Right atrium auricular region (tissue), 2 donors: ENCODE results near the gene LRRC58. TPM values are rescaled to one million over a fixed set of nuclear protein-coding genes. Genes with fewer than 3 reads are reported as not detected.
"Not testable (repeated sequence)": the region's sequence is repeated elsewhere in the genome, so short reads cannot be mapped to it uniquely, and the experiment has no call there.

Experiments used
- DNase-seq: peaks from one replicate; pipeline ENCODE4 v3.0.0-alpha.2; 2019; ENCODE audit warnings: low spot score
- H3K27ac ChIP-seq, 2 donors: fragments of 200-600 bp; sonication (generic); 1 replicate in 1 of 2; 2 replicates in 1 of 2; pipeline ENCODE4 v1.5.1; 2016 to 2019
- H3K27me3 ChIP-seq, 2 donors: fragments of 200-600 bp; sonication (generic); one replicate each; pipeline versions ENCODE4 v1.5.1 to v1.6.0; 2017 to 2019
- H3K36me3 ChIP-seq: fragments of 200-600 bp; sonication (generic); one replicate; pipeline ENCODE4 v1.5.1; 2016
- H3K4me1 ChIP-seq, 2 donors: fragments of 200-600 bp; sonication (generic); one replicate each; pipeline versions ENCODE4 v1.5.1 to v1.6.0; 2017 to 2019
- H3K4me3 ChIP-seq, 2 donors: fragments of 200-600 bp; sonication (generic); 1 replicate in 1 of 2; 2 replicates in 1 of 2; pipeline ENCODE4 v1.5.1; 2017 to 2019; ENCODE audit warnings: mild to moderate bottlenecking in 1 of 2, moderate library complexity in 1 of 2
- H3K9me3 ChIP-seq, 2 donors: fragments of 200-600 bp; sonication (generic); one replicate each; pipeline ENCODE4 v1.5.1; 2019
- CTCF ChIP-seq, 2 donors: fragments of 200-600 bp; sonication (generic); IDR thresholded peaks; one replicate each; pipeline ENCODE4 v1.5.1; 2019; ENCODE audit warnings: antibody characterized with exemption in 2 of 2
- total RNA-seq, 2 donors: library from RNA; depleted of rRNA; stranded (reverse); fragments of >200 nt; gene quantifications; one replicate each; pipeline ENCODE4 v1.1.0, GENCODE V29; 2016

Gene LRRC58
- total RNA-seq, 2 donors from 2014 or later: 15.9 to 17.5 TPM

GRCh38 chr3:120299403-120299802 lies 49.8 kb downstream of the LRRC58 start:
- no peak for TF ChIP-seq CTCF (IDR thresholded peaks at IDR 0.05)
- Histone ChIP-seq H3K36me3 (no peaks in the 10 kb centered on the region), H3K27me3 (no peaks in the 10 kb centered on the region), H3K9me3 (no peaks in the 10 kb centered on the region), H3K27ac (no peak overlapping the region), H3K4me1 (peaks cover 0 to 5% of the 10 kb centered on the region in 2 donors), H3K4me3 (no peak overlapping the region)
- no peak for DNase-seq

- Histone ChIP-seq H3K27ac (no peak overlapping the region), H3K9me3 (no peaks in the 10 kb centered on the region), H3K4me1 (peaks cover 0 to 5% of the 10 kb centered on the region in 2 donors), H3K36me3 (no peaks in the 10 kb centered on the region), H3K4me3 (no peak overlapping the region), H3K27me3 (no peaks in the 10 kb centered on the region)
- TF ChIP-seq CTCF (IDR thresholded peaks at IDR 0.05): no peak
- DNase-seq: no peak
Observed at GRCh38 chr3:120298996-120299395, 50.2 kb downstream of the LRRC58 start.

GRCh38 chr3:120291552-120291951 lies 57.6 kb downstream of the LRRC58 start:
- not testable (repeated sequence) for H3K36me3 ChIP-seq, H3K4me3 ChIP-seq, H3K27me3 ChIP-seq, H3K4me1 ChIP-seq, DNase-seq
- peak overlapping the region in 1 of 2 donors; percentile 35 for H3K27ac ChIP-seq
- peaks cover 0 to 17% of the 10 kb centered on the region in 2 donors for H3K9me3 ChIP-seq

GRCh38 chr3:120289636-120290035 lies 59.5 kb downstream of the LRRC58 start:
- H3K27ac ChIP-seq: no peak overlapping the region
- no peak for TF ChIP-seq CTCF (IDR thresholded peaks at IDR 0.05)
- no peak overlapping the region for H3K4me3 ChIP-seq
- no peaks in the 10 kb centered on the region for H3K27me3 ChIP-seq
- H3K4me1 ChIP-seq: peaks cover 0 to 5% of the 10 kb centered on the region in 2 donors
- DNase-seq: no peak
- H3K9me3 ChIP-seq: peaks cover 0 to 17% of the 10 kb centered on the region in 2 donors
- no peaks in the 10 kb centered on the region for H3K36me3 ChIP-seq

- no peak for TF ChIP-seq CTCF (IDR thresholded peaks at IDR 0.05)
- no peaks in the 10 kb centered on the region for H3K27me3 ChIP-seq
- no peaks in the 10 kb centered on the region for H3K9me3 ChIP-seq
- H3K36me3 ChIP-seq: no peaks in the 10 kb centered on the region
- H3K4me1 ChIP-seq: peaks cover 0 to 5% of the 10 kb centered on the region in 2 donors
- no peak for DNase-seq
- no peak overlapping the region for H3K27ac ChIP-seq
- no peak overlapping the region for H3K4me3 ChIP-seq
Observed at GRCh38 chr3:120286465-120286864, 62.7 kb downstream of the LRRC58 start.

- Histone ChIP-seq H3K4me3 (peak overlapping the region in 1 of 2 donors; percentile 56), H3K9me3 (no peaks in the 10 kb centered on the region), H3K4me1 (peaks cover 0 to 5% of the 10 kb centered on the region in 2 donors), H3K27me3 (no peaks in the 10 kb centered on the region), H3K36me3 (no peaks in the 10 kb centered on the region), H3K27ac (no peak overlapping the region)
- DNase-seq: no peak
- no peak for TF ChIP-seq CTCF (IDR thresholded peaks at IDR 0.05)
Observed at GRCh38 chr3:120285508-120285841, 63.7 kb downstream of the LRRC58 start.
